Adipocyte (in vitro differentiated cells): ENCODE results near the gene NETO2.

Experiments used
- DNase-seq: peaks from one replicate; pipeline ENCODE4 v3.0.0-alpha.2; 2015; ENCODE audit warnings: low read depth
- H3K27me3 ChIP-seq: replicated peaks from 2 replicates; pipeline ENCODE4 v1.7.0; 2013; ENCODE audit warnings: mild to moderate bottlenecking, low read length, moderate library complexity; ENCODE audit not compliant: control insufficient read depth, insufficient read depth
- H3K36me3 ChIP-seq: 2 replicates; pipeline ENCODE4 v1.7.0; 2013; ENCODE audit warnings: low read length, mild to moderate bottlenecking, moderate library complexity; ENCODE audit not compliant: control insufficient read depth, insufficient read depth, severe bottlenecking
- H3K4me1 ChIP-seq: 2 replicates; pipeline ENCODE4 v1.7.0; 2013; ENCODE audit warnings: mild to moderate bottlenecking, low read length, moderate library complexity; ENCODE audit not compliant: control insufficient read depth, insufficient read depth
- H3K4me3 ChIP-seq: 2 replicates; pipeline ENCODE4 v1.7.0; 2013; ENCODE audit warnings: mild to moderate bottlenecking, low read length, moderate library complexity
- H3K9ac ChIP-seq: 2 replicates; pipeline ENCODE4 v1.7.0; 2013; ENCODE audit warnings: mild to moderate bottlenecking, low read length, moderate library complexity
- H3K9me3 ChIP-seq: 2 replicates; pipeline ENCODE4 v1.7.0; 2013; ENCODE audit warnings: mild to moderate bottlenecking, low read length, moderate library complexity; ENCODE audit not compliant: control insufficient read depth

The NETO2 gene

GRCh38 chr16:47081115-47081514 lies 62.6 kb downstream of the NETO2 start:
- Histone ChIP-seq H3K4me3 (no peak overlapping the region), H3K4me1 (no peaks in the 10 kb centered on the region), H3K9ac (no peak overlapping the region), H3K36me3 (no peaks in the 10 kb centered on the region), H3K9me3 (no peaks in the 10 kb centered on the region), H3K27me3 (no peaks in the 10 kb centered on the region)
- DNase-seq, result no peak

GRCh38 chr16:47079860-47080259 lies 63.9 kb downstream of the NETO2 start:
- Histone ChIP-seq H3K9ac (no peak overlapping the region), H3K36me3 (no peaks in the 10 kb centered on the region), H3K4me3 (no peak overlapping the region), H3K27me3 (no peaks in the 10 kb centered on the region), H3K4me1 (no peaks in the 10 kb centered on the region), H3K9me3 (no peaks in the 10 kb centered on the region)
- no peak for DNase-seq

GRCh38 chr16:47073223-47074155 lies 70.3 kb downstream of the NETO2 start:
- peaks cover 6% of the 10 kb centered on the region for H3K9me3 ChIP-seq
- DNase-seq, result peak; percentile 16
- no peak overlapping the region for H3K9ac ChIP-seq
- H3K4me1 ChIP-seq, result no peaks in the 10 kb centered on the region
- no peaks in the 10 kb centered on the region for H3K27me3 ChIP-seq
- no peaks in the 10 kb centered on the region for H3K36me3 ChIP-seq
- no peak overlapping the region for H3K4me3 ChIP-seq

- Histone ChIP-seq H3K9ac (no peak overlapping the region), H3K36me3 (no peaks in the 10 kb centered on the region), H3K9me3 (peaks cover 6% of the 10 kb centered on the region), H3K27me3 (peaks cover 2% of the 10 kb centered on the region), H3K4me1 (no peaks in the 10 kb centered on the region), H3K4me3 (no peak overlapping the region)
- DNase-seq, result no peak
Measured at GRCh38 chr16:47072158-47072557, 71.6 kb downstream of the NETO2 start.

DNA sequence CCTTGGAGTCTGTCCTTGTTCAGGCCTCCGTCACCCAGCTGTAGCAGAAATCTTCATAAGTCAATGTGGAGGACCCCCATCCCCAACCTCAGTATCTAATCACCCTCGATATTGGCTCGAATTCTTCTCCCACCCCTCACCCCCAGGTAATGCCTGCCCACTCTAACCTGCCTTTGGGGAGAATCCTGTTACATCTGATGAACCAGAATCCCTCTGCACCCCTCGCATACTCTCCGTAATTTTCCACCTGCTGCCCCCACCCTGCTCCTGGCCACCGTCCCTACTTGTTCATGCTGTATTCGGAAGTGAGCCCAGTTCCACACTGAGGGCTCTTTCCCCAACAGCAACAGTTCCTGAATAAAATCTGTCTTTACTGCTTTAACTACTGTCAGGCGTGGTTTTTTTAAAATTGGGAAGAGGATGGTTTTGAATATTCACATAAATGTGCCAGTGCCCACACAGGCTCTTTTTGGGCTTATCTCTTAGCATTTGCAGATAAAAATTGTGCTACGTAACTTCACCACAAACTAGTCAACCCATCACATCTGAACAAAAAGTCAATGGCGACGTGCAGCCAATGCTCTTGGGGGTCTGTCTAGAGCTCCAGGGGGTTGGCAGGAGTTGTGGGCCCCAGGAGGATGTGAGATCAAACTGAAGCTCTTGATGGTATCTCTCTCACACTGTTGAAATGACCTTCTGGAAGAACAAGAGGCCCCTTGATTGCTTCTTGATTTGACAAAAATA lies 73.7 kb downstream of the NETO2 start:
- H3K36me3 ChIP-seq, result no peaks in the 10 kb centered on the region
- no peak overlapping the region for H3K9ac ChIP-seq
- DNase-seq, result no peak
- H3K27me3 ChIP-seq, result peaks cover 2% of the 10 kb centered on the region
- peaks cover 6% of the 10 kb centered on the region for H3K9me3 ChIP-seq
- no peak overlapping the region for H3K4me3 ChIP-seq
- H3K4me1 ChIP-seq, result no peaks in the 10 kb centered on the region

DNA sequence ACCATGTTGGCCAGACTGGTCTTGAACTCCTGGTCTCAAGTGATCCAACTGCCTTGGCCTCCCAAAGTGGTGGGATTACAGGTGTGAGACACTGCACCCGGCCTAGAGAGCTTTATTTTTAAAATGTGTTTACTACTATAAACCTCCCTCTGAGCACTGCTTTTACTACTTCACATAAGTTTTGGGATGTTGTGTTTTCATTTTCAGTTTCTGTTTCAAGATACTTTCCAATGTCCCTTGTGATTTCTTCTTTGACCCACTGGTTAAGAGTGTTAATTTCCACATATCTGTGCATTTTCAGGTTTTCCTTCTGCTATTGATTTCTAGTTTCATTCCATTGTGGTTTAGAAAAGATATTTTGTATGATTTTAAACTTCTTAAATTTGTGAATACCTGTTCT lies 74.4 kb downstream of the NETO2 start:
- DNase-seq, result no peak
- Histone ChIP-seq H3K27me3 (peaks cover 2% of the 10 kb centered on the region), H3K9me3 (peaks cover 6% of the 10 kb centered on the region), H3K9ac (no peak overlapping the region), H3K4me1 (no peaks in the 10 kb centered on the region), H3K36me3 (no peaks in the 10 kb centered on the region), H3K4me3 (no peak overlapping the region)

- no peaks in the 10 kb centered on the region for H3K36me3 ChIP-seq
- H3K9ac ChIP-seq, result no peak overlapping the region
- H3K9me3 ChIP-seq, result peaks cover 4% of the 10 kb centered on the region
- H3K4me3 ChIP-seq, result no peak overlapping the region
- peaks cover 9% of the 10 kb centered on the region for H3K27me3 ChIP-seq
- H3K4me1 ChIP-seq, result no peaks in the 10 kb centered on the region
- DNase-seq, result no peak
Measured at GRCh38 chr16:47067203-47067602, 76.5 kb downstream of the NETO2 start.

DNA sequence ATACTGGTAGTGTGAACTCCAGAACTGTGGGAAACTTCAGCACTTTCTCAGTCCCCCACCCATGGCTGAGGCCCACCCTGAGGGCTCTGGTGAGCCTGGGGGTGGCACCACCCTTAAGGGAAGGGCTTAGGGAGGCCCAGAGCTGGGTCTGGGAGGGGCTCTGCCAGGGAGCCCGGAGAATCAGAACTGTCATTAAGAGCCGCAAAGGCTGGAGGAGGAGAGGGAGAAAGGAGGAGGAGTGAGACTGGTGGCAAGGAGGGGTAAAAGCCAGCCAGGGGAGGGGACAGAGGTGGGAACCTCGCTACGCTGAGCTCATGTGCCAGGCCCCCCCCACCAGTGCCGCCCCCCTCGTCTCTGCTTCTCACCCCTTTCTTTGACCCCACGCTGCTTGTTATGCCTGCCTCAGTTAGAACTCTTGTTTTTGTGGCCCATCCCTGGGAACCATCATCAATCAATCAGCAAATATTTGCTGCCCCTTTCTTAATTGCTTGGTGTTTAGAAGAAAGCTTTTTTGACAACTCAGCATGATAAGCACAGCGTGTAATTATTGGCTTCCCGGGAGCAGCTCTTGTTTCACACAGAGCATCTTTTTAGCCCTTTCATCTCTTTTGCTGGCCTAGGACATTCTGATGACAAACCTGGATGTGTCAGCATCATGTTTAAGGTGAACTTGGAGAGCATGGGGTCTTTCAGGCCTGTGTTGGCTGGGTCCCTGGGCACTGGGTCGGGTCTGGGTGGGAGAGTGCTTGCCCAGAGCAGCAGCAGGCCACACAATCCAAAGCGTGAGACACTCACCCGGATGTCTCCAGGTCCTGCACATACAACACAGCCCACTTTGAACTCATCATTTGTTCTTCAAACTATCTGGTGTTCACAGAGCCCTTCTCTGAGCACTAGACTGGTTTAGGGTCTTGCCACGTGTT lies 77.7 kb downstream of the NETO2 start:
- Histone ChIP-seq H3K4me3 (no peak overlapping the region), H3K4me1 (no peaks in the 10 kb centered on the region), H3K36me3 (no peaks in the 10 kb centered on the region), H3K27me3 (peaks cover 15% of the 10 kb centered on the region), H3K9ac (no peak overlapping the region), H3K9me3 (no peaks in the 10 kb centered on the region)
- no peak for DNase-seq

GRCh38 chr16:47064775-47065174 lies 79.0 kb downstream of the NETO2 start:
- DNase-seq, result no peak
- Histone ChIP-seq H3K4me1 (no peaks in the 10 kb centered on the region), H3K4me3 (no peak overlapping the region), H3K9ac (no peak overlapping the region), H3K9me3 (no peaks in the 10 kb centered on the region), H3K27me3 (peaks cover 20% of the 10 kb centered on the region), H3K36me3 (no peaks in the 10 kb centered on the region)

DNA sequence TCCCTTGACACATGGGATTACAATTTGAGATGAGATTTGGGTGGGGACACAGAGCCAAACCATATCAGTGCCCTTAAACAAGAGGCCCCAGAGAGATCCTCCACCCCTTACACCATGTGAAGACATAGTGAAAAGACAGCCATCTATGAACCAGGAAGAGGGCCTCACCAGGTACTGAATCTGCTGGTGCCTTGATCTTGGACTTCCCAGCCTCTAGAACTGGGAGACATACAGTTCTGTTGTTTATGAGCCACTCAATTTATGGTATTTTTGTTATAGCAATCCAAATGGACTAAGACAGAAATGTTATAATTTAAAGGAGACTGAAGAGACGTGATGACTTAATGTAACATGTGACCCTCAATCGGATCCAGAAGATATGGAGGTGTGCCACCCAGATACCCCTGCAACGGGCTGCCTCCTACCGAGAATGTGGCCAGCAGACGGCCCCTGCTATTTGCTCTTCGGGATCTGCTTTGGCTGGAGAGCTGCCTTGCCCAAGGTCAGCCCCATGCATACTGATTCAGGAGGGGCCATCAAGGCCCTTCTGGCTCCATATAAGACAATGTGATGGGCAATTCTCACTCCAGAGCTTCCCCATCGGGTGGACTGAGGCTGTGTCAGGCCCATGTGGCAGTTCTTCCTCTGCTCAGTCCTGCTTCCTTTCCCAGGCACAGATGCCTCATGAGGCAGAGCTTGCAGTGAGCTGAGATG lies 80.6 kb downstream of the NETO2 start:
- no peak overlapping the region for H3K4me3 ChIP-seq
- no peak for DNase-seq
- peaks cover 19% of the 10 kb centered on the region for H3K27me3 ChIP-seq
- no peaks in the 10 kb centered on the region for H3K9me3 ChIP-seq
- H3K4me1 ChIP-seq, result no peaks in the 10 kb centered on the region
- H3K9ac ChIP-seq, result no peak overlapping the region
- H3K36me3 ChIP-seq, result no peaks in the 10 kb centered on the region
